Measurements from ENCODE around the gene SLC22A3.

GRCh38 chr6:160420969-160421556 is 72.9 kb downstream of the SLC22A3 start:
- TF ChIP-seq EZH2phosphoT487 (IDR thresholded peaks at IDR 0.05; ENCODE audit: borderline replicate concordance, low read length), result no peak
- no peak for TF ChIP-seq CTCF (IDR thresholded peaks at IDR 0.05; ENCODE audit: low read depth, low read length, poor library complexity, severe bottlenecking)
